ENCODE data around the gene UNCX.

- no peak for TF ChIP-seq CTCF (IDR thresholded peaks at IDR 0.05; ENCODE audit: control extremely low read depth in 1 of 3, insufficient read depth in 1 of 3, low read depth in 1 of 3, low read length in 3 of 3)
- no peak for TF ChIP-seq POLR2AphosphoS5 (IDR thresholded peaks at IDR 0.05; ENCODE audit: low read depth, low read length)
- TF ChIP-seq BACH1 (IDR thresholded peaks at IDR 0.05; ENCODE audit: low read length) = no peak
- TF ChIP-seq MAFK (IDR thresholded peaks at IDR 0.05; ENCODE audit: low read depth, low read length) = no peak
- no peak for TF ChIP-seq POLR2A (IDR thresholded peaks at IDR 0.05; ENCODE audit: control extremely low read depth in 1 of 2, low read depth in 2 of 2, low read length in 2 of 2)
- no peak for TF ChIP-seq EP300 (IDR thresholded peaks at IDR 0.05; ENCODE audit: borderline replicate concordance in 1 of 2, low read depth in 2 of 2, low read length in 2 of 2)
- no peak for TF ChIP-seq PHF8 (conservative IDR thresholded peaks at IDR 0.05; ENCODE audit: low read depth, low read length)
- TF ChIP-seq EZH2 (IDR thresholded peaks at IDR 0.05; ENCODE audit: low read depth, low read length, severe bottlenecking) = no peak
- TF ChIP-seq RNF2 (IDR thresholded peaks at IDR 0.05; ENCODE audit: borderline replicate concordance, low read depth, low read length, missing control alignments, poor library complexity, severe bottlenecking) = no peak
- no peak for TF ChIP-seq CBX8 (IDR thresholded peaks at IDR 0.05; ENCODE audit: borderline replicate concordance, low read depth, low read length)
- TF ChIP-seq CREB1 (IDR thresholded peaks at IDR 0.05) = no peak
Observed at GRCh38 chr7:1225030-1225429, 7.6 kb upstream of the UNCX start.
